Activated naive CD4-positive, alpha-beta T cell treated with Interleukin-2 at 50 U/mL for 16 hours (primary cell): ENCODE measurements around the gene APRT.
"Not testable (repeated sequence)": the region's sequence is repeated elsewhere in the genome, so short reads cannot be mapped to it uniquely, and the experiment has no call there.

Source experiments
- DNase-seq: peaks from one replicate; pipeline ENCODE4 v3.0.0-alpha.2; 2020

The APRT gene

DNA sequence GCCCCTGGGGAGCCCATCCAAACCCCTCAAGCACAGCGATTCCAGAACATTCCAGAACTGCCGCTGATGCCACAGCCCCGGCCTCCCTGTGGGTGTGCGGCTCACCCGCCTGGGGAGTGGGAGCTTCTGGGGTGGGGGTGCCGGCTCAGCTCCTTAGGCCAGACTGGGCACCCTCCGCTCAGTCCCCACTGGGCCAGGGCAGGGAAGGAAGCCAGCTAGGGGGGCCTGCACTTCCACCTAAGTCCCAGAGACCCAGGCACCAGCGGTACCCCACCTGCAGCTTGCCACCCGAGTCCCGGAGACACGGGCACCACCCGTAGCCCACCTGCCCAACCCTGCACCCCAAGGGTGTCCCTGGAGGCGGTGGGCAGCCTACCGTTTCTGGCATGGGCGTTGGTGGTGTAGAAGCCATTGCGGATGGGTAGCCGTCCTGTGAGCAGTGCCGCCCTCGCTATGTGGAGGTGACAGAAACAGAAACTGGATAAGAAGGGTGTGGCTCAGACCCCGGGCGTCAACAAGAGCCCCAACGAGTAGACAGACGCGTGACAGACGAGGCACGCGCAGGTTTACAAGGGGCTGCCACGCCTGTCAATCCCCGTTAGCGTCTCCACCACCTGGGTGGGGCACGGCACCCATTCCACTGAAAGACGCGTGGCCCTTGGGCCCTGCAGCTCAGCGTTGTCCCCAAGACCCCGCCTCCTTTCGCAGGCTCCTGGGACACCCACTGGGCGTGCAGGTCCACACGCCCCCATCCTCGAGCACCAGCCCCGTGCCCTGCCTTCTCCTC, 30.0 kb upstream of the APRT start:
- no peak for DNase-seq

DNA sequence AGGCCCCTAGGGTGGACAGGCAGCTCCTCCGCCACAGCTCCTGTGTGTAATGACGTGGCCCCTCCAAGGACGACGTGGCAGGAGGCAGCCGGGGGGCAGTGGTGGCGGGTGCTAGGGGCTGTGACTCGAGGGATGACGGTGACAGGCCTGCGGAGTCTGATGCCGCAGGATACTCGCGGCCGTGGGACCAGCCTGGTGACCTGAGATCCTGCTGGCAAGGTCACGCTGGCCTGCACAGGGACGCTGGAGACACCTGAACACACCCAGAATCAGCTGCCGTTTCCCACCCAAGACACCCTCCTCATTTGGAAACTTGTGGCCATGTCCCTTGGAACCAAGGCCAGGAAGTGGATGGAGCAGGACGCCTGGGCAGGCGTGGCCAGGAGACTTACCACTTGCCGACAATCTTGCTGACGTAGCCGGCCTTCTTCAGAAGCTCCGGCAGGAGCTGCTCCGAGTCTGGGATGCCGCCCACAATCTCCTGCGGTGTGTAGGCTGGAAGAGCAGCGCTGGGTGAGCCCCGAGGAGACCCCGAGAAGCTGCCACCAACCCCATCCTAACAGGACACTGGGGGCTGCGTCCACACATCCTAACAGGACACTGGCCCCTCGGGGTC, 29.0 kb upstream of the APRT start:
- DNase-seq: no peak

DNA sequence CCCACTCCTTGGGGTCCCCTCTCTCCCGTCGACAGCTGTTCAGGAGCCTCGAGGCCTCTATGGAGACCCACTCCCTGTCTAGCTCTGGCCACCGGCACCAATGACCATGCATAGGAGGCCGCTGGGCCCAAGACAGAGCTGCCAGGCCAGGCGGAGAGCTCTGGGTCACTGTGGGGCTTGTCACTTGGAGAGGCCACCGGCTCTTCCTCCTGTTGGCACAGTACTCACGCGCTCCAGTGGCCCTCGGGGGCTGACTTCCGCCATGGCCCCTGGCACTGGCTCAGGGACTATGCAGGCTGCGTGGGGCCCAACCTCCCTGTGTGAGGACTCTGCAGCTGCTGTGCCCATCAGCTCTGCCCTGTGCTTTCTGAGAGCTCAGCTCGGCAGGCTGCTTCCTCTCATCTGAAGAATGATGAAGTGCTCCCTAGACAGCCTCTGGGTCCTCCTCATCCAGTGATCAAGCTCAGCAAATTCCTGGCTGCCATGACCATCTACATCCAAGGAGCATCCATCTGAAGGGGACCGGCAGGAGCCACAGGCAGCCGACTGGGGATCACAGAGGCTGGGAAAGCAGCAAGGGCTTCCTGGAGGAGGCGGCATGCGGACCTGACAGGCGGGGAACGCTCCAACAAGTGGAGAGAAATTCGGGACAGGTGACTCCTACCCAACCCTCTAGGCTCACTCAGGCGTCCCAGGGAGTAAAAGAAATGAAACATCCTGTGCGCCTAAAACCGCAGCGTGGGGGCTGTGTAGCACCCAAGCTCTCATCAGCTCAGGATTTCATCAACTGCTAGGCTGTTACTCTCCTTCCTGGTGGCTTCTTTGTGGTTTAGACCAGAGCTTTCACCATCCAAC, 28.2 kb upstream of the APRT start:
- no peak for DNase-seq

- DNase-seq: no peak
Observed at GRCh38 chr16:88839026-88839529, 27.4 kb upstream of the APRT start.

- no peak for DNase-seq
Observed at GRCh38 chr16:88838566-88838965, 26.8 kb upstream of the APRT start.

DNA sequence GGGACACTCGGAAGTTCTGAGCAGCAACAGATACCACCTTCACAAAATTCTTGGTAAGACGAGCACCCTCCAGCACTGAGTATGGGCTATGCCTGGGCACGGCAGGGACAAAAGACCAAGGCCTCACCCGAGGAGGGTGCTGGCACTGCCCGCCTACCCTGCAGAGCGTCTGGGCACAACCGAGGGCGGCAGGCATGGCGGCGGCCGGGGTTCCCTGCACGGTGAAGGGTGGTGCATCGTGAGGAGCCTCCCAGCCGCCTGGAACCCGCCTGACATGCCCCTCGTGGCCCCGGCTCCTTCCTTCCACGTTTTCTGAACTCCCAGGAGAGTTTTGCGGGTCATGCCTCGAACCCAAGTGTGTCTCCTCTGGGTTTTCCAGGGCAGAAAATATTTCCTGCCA, 26.1 kb upstream of the APRT start:
- no peak for DNase-seq

- no peak for DNase-seq
Observed at GRCh38 chr16:88836791-88837190, 25.1 kb upstream of the APRT start.

DNA sequence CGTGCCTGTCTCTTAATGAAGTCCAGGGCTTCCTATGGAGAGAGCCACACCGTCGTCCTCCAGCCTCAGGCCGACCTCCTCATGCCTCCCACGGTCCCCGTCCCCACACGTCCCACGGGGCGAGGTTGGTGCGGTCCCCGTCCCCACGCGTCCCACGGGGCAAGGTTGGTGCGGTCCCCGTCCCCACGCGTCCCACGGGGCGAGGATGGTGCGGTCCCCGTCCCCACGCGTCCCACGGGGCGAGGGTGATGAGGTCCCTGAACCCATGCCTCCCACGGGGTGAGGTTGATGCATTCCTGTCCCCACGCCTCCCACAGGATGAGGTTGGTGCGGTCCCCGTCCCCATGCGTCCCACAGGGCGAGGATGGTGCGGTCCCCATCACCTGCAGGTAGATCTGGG, 24.1 kb upstream of the APRT start:
- no peak for DNase-seq

GRCh38 chr16:88835383-88835782, 23.7 kb upstream of the APRT start:
- no peak for DNase-seq

GRCh38 chr16:88834670-88835069, 22.9 kb upstream of the APRT start:
- no peak for DNase-seq

GRCh38 chr16:88833086-88833485, 21.4 kb upstream of the APRT start:
- no peak for DNase-seq

- no peak for DNase-seq
Observed at GRCh38 chr16:88831838-88832237, 20.1 kb upstream of the APRT start.

GRCh38 chr16:88830783-88831182, 19.1 kb upstream of the APRT start:
- DNase-seq: no peak

- DNase-seq: no peak
Observed at GRCh38 chr16:88830258-88830657, 18.5 kb upstream of the APRT start.

DNA sequence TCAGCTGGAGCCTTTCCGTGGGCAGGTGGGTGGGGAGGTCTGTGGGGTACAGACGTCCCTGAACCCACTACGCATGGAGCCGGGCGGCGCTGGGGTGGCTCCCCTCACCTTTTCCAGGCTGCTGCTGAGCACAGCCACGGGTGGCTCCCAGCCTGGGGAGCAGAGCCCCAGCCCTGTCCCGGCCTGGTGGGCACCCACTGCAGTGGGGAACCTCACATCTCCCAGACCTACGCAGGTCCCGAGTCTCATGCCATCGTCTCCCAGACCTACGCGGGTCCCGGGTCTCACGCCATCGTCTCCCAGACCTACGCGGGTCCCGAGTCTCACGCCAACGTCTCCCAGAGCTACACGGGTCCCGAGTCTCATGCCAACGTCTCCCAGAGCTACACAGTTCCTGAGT, 17.0 kb upstream of the APRT start:
- no peak for DNase-seq

DNA sequence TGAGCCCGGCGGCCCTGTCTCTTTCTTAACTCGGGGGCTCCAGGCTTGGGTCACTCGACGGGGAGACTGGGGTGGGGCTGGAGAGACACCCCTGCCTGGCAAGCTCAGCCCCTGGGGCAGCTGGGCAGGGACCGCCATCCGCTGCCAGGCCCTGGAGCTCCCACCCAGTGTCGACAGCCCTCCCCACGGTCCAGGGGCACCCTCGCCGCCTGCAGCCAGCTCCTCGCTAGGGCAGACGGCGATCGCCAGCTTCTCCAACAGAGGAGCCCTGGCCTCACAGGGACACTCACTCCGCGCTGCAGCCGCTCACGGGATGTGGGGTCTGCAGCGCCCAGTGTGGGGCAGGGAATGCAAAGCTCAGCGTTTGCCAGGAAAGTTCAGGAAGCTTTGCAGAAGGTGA, 16.0 kb upstream of the APRT start:
- DNase-seq: no peak

DNA sequence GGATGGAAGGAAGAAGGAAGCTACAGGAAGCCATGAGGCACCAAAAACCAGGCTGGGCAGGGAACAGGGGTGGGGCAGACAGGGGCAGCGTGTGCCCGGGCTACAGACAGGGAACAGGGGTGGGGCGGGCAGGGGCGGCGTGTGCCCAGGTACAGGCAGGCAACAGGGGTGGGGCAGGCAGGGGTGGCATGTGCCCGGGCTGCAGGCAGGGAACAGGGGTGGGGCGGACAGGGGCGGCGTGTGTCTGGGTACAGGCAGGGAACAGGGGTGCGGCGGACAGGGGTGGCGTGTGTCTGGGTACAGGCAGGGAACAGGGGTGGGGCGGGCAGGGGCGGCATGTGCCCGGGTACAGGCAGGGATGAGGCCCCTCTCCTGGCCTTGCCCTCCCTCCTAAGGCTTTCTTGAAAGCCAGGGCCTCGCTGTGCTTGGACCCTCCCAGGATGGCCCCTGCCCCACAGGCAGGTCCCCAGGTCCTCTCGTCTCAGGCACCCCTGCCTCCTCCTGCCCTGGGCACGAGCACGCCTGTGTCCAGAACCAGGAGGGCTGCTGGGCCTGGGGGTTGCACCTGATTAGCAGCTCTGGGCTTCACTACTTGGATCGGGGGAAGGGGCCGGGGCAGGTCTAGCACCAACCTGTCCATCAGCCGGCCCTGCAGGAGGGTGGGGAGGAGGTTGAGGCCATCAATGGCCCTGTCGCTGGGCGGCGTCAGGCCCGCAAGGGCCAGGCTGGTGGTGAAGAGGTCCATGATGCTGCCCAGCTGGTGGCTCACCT, 14.5 kb upstream of the APRT start:
- DNase-seq: no peak

- DNase-seq: no peak
Observed at GRCh38 chr16:88825146-88825545, 13.4 kb upstream of the APRT start.

DNA sequence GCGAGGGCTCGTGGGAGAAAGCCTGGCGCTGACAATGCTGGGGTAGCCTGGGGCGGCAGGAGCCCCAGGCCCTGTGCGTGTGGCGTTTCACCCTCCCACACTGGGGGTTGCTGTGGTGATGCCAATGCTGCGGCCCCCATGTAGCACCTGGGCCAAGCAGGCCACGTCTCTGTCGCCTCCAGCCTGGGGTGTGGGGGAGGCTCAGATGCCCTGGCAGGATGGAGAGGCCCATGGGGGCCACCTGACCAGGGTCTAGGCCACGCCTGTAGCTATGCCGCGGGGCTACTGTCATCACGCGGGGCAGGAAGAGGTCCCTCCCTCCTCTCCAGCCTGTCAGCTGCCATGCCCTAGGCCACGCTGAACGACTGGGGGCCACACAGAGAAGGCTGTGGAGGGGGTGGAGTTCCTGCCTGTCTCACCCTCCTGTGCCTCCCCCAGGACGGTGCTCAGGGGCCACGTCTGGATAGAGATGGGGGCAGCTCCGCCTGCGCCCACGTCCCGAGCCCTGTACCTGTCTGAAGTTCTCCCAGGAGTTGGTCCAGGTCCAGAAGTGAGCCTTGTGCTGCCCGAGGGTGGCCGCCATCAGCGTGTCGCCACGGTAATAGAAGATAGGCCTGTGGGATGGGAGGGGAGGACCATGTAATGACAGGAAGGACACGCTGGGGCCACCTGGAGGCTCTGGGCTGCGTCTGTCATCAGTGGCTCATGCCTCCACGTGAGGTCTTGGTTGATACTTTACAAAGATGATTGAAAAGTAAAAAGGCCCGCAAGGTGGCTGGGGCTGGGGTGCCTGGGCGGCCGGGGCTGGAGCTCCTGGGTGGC, 12.7 kb upstream of the APRT start:
- no peak for DNase-seq

- not testable (repeated sequence) for DNase-seq
Observed at GRCh38 chr16:88823646-88824045, 11.9 kb upstream of the APRT start.

DNA sequence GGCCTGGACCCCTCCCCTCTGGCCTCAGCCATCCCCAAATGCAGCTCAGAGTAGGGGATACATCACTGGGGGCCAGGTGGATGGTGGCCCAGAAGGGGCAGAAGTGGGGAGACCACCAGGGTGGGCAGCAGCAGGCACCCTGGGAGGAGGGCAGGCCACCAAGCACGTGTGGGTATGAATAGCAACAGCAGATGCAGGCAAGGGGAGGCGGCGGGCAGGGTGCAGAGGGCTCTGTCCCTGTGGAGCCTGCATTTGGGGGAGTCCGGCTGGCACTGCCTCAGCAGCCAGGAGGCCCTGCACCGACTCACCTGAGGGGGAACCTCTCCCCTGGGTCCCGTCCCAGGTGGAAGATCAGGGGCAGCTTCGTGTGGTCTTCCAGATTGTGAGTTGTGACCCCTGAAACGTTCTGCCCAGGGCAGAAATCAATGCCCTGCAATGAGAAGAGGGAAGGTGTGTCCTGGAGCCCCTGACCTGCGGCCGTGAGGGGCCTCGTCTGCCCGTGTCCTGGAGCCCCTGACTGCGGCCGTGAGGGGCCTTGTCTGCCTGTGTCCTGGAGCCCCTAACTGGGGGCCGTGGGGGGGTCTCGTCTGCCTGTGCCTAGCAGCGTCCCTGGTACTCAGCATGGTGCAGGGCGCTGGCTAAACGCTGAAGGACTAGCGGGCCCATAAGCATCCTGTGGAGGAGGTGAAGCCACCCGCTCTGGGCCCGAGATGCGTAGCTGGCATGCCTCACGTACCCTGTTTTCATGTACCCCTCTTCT, 10.7 kb upstream of the APRT start:
- no peak for DNase-seq
